ENCODE data around the gene FHL2.

FHL2 gene

DNA sequence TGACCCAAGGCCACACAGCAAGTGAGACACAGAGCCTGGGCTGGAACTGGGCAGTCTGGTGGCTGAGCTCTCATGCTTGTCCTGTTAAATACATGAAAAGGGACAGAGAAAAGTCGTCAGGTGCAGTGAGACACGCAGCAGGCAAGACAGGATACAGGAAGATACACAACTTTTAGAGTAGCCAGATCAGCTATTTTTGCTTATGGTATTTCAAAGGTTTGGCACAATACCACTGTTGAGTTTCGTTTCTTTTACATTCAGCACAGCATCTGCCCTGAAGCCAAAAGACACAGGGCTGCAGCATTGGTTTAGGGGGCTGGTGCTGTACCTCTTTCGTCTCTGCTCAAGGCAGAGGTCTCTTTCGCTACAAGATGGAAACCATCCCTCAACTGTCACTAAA is 14.0 kb downstream of the FHL2 start:
- no peak for FAIRE-seq
- no peak for DNase-seq (ENCODE audit: insufficient read length, low spot score)
- no peak for TF ChIP-seq POLR2A (IDR thresholded peaks at IDR 0.05; ENCODE audit: low read depth, low read length)

DNA sequence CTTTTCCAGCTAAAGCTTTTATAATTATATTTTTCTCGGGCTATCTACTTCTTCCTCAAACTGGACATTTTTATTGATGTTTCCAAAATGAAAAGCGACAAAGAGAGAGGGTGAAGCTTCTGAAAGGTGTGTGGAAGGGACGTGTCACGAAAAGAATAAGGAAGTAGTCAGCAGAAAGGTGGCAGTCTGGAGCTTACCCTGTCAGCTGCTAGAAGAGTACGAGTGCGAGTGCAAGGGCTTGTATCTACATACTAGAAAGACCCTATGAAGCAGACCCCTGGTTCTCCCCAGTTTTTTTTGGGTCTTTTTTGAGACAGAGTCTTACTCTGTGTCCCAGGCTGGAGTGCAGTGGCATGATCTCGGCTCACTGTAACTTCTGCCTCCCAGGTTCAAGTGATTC is 14.6 kb downstream of the FHL2 start:
- FAIRE-seq (no peak), DNase-seq (ENCODE audit: insufficient read length, low spot score) (no peak)
- no peak for TF ChIP-seq POLR2A (IDR thresholded peaks at IDR 0.05; ENCODE audit: low read depth, low read length)

DNA sequence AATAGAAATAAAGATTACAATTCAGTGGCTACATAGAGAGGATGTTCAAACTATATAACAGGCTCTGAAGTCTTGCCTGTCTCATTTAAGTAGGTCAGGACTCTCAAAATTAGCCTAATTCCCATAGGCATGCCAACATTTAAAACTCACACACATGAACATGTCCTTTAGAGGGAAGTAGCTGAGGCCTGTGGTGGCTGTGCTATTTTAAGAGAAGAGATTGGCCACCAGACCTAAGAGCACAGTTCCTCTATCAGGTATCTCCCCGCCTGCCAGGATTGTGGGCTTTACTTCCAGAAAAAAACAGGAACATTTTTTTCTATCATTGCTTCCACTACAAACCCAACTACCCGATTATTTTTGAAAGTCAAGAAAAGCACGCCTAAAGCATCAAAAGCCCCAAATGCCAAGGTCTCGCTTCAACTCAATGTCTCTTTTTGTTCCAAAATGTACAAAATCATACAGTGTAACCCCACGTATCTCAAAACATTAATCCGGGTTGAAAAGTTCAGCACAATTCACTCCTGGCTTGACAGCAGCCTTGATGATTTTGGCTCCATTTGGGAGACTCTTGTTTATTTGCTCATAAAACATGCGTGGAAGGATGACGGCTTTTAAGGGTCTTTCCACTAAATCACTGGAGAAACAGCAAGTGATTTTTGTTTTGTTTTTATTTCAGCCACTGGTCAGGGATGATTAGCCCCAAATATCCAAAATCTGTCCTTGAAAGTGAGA is 15.3 kb downstream of the FHL2 start:
- no peak for TF ChIP-seq POLR2A (IDR thresholded peaks at IDR 0.05; ENCODE audit: low read depth, low read length)
- DNase-seq (ENCODE audit: insufficient read length, low spot score) (no peak), FAIRE-seq (no peak)

- FAIRE-seq (no peak), DNase-seq (ENCODE audit: insufficient read length, low spot score) (no peak)
- no peak for TF ChIP-seq POLR2A (IDR thresholded peaks at IDR 0.05; ENCODE audit: low read depth, low read length)
Observed at GRCh38 chr2:105382177-105382576, 16.7 kb downstream of the FHL2 start.

DNA sequence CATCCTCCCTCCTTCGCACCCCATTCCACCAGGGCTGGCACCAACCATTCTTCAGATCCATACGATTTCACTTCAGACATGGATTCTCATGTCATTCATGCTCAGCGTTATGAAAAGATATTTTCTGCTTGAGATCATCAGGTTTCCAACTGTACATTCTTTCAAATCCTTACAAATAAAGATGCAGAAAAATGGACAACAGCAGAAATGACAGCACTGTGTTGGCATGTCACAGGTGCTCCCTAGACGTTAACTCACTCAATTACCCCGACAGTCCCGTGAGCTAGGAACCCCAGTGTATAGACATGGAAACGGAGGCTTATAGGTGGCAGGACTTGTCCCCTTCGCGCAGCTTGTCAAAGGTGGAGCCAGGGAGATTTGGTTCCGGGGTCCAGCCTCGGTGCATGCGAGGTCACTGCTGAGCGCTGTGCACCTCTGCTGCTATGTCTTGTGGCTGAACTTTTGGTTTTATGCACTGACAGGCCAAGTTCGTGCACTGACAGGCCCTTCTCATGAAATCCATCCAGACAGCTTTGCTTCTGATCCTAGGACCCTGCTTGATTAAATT is 17.7 kb downstream of the FHL2 start:
- DNase-seq (ENCODE audit: insufficient read length, low spot score) (no peak), FAIRE-seq (no peak)

GRCh38 chr2:105380432-105381100 is 18.3 kb downstream of the FHL2 start:
- no peak for FAIRE-seq
- TF ChIP-seq POLR2A (IDR thresholded peaks at IDR 0.05; ENCODE audit: low read depth, low read length), result no peak

More for the DNA sequence above, 17.7 kb downstream of the FHL2 start:
- TF ChIP-seq POLR2A (IDR thresholded peaks at IDR 0.05; ENCODE audit: low read depth, low read length), result no peak

GRCh38 chr2:105379741-105380186 is 19.1 kb downstream of the FHL2 start:
- no peak for TF ChIP-seq POLR2A (IDR thresholded peaks at IDR 0.05; ENCODE audit: low read depth, low read length)
- DNase-seq (ENCODE audit: insufficient read length, low spot score) (no peak), FAIRE-seq (no peak)

More at GRCh38 chr2:105380432-105381100, 18.3 kb downstream of the FHL2 start:
- no peak for DNase-seq (ENCODE audit: insufficient read length, low spot score)

- DNase-seq (ENCODE audit: insufficient read length, low spot score) (no peak), FAIRE-seq (no peak)
- TF ChIP-seq POLR2A (IDR thresholded peaks at IDR 0.05; ENCODE audit: low read depth, low read length), result no peak
Observed at GRCh38 chr2:105378921-105379383, 19.9 kb downstream of the FHL2 start.

- DNase-seq (ENCODE audit: insufficient read length, low spot score) (no peak), FAIRE-seq (no peak)
- TF ChIP-seq POLR2A (IDR thresholded peaks at IDR 0.05; ENCODE audit: low read depth, low read length), result no peak
Observed at GRCh38 chr2:105378276-105378840, 20.5 kb downstream of the FHL2 start.

- DNase-seq (ENCODE audit: insufficient read length, low spot score), result no peak
- TF ChIP-seq POLR2A (IDR thresholded peaks at IDR 0.05; ENCODE audit: low read depth, low read length), result no peak
- no peak for FAIRE-seq
Observed at GRCh38 chr2:105377871-105378270, 21.0 kb downstream of the FHL2 start.

- TF ChIP-seq POLR2A (IDR thresholded peaks at IDR 0.05; ENCODE audit: low read depth, low read length), result no peak
- peak; percentile 60 for FAIRE-seq
- DNase-seq (ENCODE audit: insufficient read length, low spot score), result no peak
Observed at GRCh38 chr2:105376789-105377240, 22.0 kb downstream of the FHL2 start.

DNA sequence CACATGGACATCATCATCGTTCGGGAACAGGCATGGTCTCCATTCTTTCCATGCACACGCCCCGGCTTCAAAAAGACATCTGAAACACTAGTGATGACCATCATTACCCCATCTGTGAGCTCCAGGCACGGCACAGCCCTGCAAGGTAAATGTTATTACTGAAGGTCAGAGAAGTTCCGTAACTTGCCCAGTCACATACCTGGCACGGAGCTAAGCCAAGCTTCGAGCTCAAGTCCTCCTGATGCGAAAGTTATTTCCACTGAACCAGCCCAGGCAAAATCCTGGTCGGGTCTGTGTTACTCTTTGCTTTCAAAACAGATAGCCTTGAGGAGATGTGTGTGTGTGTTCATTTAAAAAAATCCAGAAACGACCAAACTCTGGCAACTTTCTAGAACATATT is 22.8 kb downstream of the FHL2 start:
- no peak for DNase-seq (ENCODE audit: insufficient read length, low spot score)
- no peak for FAIRE-seq
- TF ChIP-seq POLR2A (IDR thresholded peaks at IDR 0.05; ENCODE audit: low read depth, low read length), result no peak

DNA sequence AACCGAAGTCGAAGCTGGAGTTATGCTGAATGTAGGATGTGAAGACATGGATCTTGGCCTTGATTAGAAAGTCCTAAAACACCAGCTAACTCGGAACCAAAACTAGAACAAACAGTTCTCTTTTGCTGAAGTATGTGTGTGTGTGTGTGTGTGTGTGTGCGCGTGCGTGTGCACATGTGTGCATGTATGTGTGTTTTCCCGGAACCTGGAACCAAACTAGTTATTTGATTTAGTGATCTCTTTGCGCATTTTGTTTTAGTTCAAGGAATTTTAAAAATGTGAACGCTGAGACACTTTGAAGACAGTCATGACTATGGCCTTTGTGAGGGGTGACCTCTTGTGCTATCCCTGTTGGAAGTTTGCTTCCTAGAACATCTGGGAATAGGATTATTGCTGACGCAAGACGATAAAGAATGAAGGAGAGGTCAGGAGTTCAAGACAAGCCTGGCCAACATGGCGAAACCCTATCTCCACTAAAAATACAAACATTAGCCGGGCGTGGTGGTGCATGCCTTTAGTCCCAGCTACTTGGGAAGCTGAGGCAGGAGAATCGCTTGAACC is 23.8 kb downstream of the FHL2 start:
- DNase-seq (ENCODE audit: insufficient read length, low spot score) (no peak), FAIRE-seq (no peak)
- TF ChIP-seq POLR2A (IDR thresholded peaks at IDR 0.05; ENCODE audit: low read depth, low read length), result no peak

GRCh38 chr2:105373895-105374401 is 24.9 kb downstream of the FHL2 start:
- no peak for TF ChIP-seq POLR2A (IDR thresholded peaks at IDR 0.05; ENCODE audit: low read depth, low read length)
- FAIRE-seq (no peak), DNase-seq (ENCODE audit: insufficient read length, low spot score) (no peak)

All from H54 (cell line).